Fibroblast of lung (primary cell): ENCODE data around the gene MAP6. TPM values are rescaled to one million over a fixed set of nuclear protein-coding genes. Genes with fewer than 3 reads are reported as not detected.

ENCODE experiments used
- DNase-seq, 2 donors: peaks; one replicate each; pipeline versions ENCODE4 v3.0.0 to v3.0.0-alpha.2; 2010; ENCODE audit warnings: low read depth in 2 of 2
- H2AFZ ChIP-seq: 2 replicates; pipeline ENCODE4 v1.5.1; 2012; ENCODE audit warnings: low read length, control low read depth, inconsistent platforms
- H3K27ac ChIP-seq: 2 replicates; pipeline ENCODE4 v1.5.1; 2011; ENCODE audit warnings: low read length, control low read depth; ENCODE audit not compliant: insufficient read depth
- H3K27me3 ChIP-seq: 2 replicates; pipeline ENCODE4 v1.5.1; 2011; ENCODE audit warnings: mild to moderate bottlenecking, low read length; ENCODE audit not compliant: control insufficient read depth, insufficient read depth
- H3K36me3 ChIP-seq: 2 replicates; pipeline ENCODE4 v1.5.1; 2011; ENCODE audit warnings: low read length; ENCODE audit not compliant: control insufficient read depth, insufficient read depth
- H3K4me1 ChIP-seq: 2 replicates; pipeline ENCODE4 v1.5.1; 2011; ENCODE audit warnings: low read length; ENCODE audit not compliant: control insufficient read depth, insufficient read depth; ENCODE audit errors: extremely low read depth
- H3K4me2 ChIP-seq: 2 replicates; pipeline ENCODE4 v1.5.1; 2011; ENCODE audit warnings: low read length, control low read depth; ENCODE audit not compliant: insufficient read depth; ENCODE audit errors: extremely low read depth
- H3K4me3 ChIP-seq, 4 experiments: fragments of 200-600 bp in 1 of 4; sonication (generic) in 1 of 4; replicated peaks in 1 of 4; 2 replicates each; pipeline ENCODE4 v1.5.1; 2011 to 2016; ENCODE audit warnings: low read length in 4 of 4, low read depth in 3 of 4, mild to moderate bottlenecking in 3 of 4, control low read depth in 2 of 4, inconsistent platforms in 1 of 4, mixed read lengths in 1 of 4; ENCODE audit not compliant: insufficient read depth in 1 of 4; ENCODE audit errors: control extremely low read depth in 1 of 4
- H3K79me2 ChIP-seq: 2 replicates; pipeline ENCODE4 v1.5.1; 2012; ENCODE audit warnings: mild to moderate bottlenecking, low read length, inconsistent platforms; ENCODE audit not compliant: control insufficient read depth, insufficient read depth
- H3K9ac ChIP-seq: 2 replicates; pipeline ENCODE4 v1.5.1; 2011; ENCODE audit warnings: mild to moderate bottlenecking, low read length, control low read depth; ENCODE audit not compliant: insufficient read depth
- H3K9me3 ChIP-seq: 2 replicates; pipeline ENCODE4 v1.5.1; 2012; ENCODE audit warnings: low read depth, low read length; ENCODE audit not compliant: control insufficient read depth, insufficient read depth
- H4K20me1 ChIP-seq: 2 replicates; pipeline ENCODE4 v1.5.1; 2011; ENCODE audit warnings: low read length; ENCODE audit not compliant: control insufficient read depth, insufficient read depth; ENCODE audit errors: extremely low read depth
- EZH2 ChIP-seq: IDR thresholded peaks from 2 replicates; pipeline ENCODE4 v1.5.1; 2012; ENCODE audit warnings: low read length, control low read depth, mild to moderate bottlenecking; ENCODE audit errors: missing control alignments
- polyA plus RNA-seq, 2 donors: library from polyadenylated mRNA; depleted of rRNA in 1 of 2; stranded (reverse) in 1 of 2; unstranded in 1 of 2; fragments of >200 nt; gene quantifications; 2 replicates each; pipeline ENCODE4 v1.2.1, GENCODE V29; 2011 to 2012; ENCODE audit warnings: missing spikeins in 1 of 2
- total RNA-seq: library from RNA; depleted of rRNA; stranded (reverse); fragments of >200 nt; gene quantifications from 2 replicates; pipeline ENCODE4 v1.2.1, GENCODE V29; 2014
- TF ChIP-seq, protein P1 (sequence below), 2 donors: IDR thresholded peaks in 1 of 2; conservative IDR thresholded peaks in 1 of 2; 1 replicate in 1 of 2; 2 replicates in 1 of 2; pipeline ENCODE4 v1.5.1; 2011 to 2012; ENCODE audit warnings: low read length in 2 of 2, control low read depth in 1 of 2, inconsistent platforms in 1 of 2, low read depth in 1 of 2, mild to moderate bottlenecking in 1 of 2

MAP6 gene
- total and polyA plus RNA-seq, 2 donors (not counting 1 experiment from before 2014, with no cell fraction given): 0.17 to 1.0 TPM

DNA sequence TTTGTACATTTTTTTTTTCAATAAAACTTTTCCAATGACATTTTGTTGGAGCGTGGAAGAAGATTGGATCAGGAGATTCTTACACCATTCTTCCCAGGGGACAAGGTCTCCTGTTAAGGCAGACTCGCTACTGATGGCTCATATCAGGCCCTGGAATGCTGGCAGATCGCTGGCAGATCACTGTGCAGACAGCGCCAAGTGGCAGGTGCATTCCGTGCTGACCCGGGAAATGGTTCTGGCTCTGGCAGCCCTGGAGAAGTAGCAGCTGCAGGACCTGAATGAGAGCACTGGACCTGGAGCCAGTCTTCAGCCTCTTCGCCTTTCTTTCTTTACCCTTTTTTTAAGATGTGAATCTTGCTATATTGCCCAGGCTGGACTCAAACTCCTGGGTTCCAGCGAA is 96.1 kb downstream of the MAP6 start:
- Histone ChIP-seq H3K9ac (no peak overlapping the region), H3K79me2 (peaks cover 32% of the 10 kb centered on the region), H2AFZ (no peak overlapping the region), H4K20me1 (peaks cover 2% of the 10 kb centered on the region), H3K27ac (no peak overlapping the region), H3K4me2 (no peak overlapping the region), H3K9me3 (no peaks in the 10 kb centered on the region), H3K27me3 (no peaks in the 10 kb centered on the region), H3K36me3 (peaks cover 57% of the 10 kb centered on the region), H3K4me1 (peaks cover 13% of the 10 kb centered on the region), H3K4me3 (no peak overlapping the region)
- DNase-seq: no peak
- TF ChIP-seq, protein P1, sequence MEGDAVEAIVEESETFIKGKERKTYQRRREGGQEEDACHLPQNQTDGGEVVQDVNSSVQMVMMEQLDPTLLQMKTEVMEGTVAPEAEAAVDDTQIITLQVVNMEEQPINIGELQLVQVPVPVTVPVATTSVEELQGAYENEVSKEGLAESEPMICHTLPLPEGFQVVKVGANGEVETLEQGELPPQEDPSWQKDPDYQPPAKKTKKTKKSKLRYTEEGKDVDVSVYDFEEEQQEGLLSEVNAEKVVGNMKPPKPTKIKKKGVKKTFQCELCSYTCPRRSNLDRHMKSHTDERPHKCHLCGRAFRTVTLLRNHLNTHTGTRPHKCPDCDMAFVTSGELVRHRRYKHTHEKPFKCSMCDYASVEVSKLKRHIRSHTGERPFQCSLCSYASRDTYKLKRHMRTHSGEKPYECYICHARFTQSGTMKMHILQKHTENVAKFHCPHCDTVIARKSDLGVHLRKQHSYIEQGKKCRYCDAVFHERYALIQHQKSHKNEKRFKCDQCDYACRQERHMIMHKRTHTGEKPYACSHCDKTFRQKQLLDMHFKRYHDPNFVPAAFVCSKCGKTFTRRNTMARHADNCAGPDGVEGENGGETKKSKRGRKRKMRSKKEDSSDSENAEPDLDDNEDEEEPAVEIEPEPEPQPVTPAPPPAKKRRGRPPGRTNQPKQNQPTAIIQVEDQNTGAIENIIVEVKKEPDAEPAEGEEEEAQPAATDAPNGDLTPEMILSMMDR (conservative IDR thresholded peaks at IDR 0.05 in 1 of 2, IDR thresholded peaks at IDR 0.05 in 1 of 2; ENCODE audit: low read depth in 1 of 2, low read length in 2 of 2): no peak
- TF ChIP-seq EZH2: no peak

- H3K9ac ChIP-seq: no peak overlapping the region
- H3K4me2 ChIP-seq: no peak overlapping the region
- no peak overlapping the region for H2AFZ ChIP-seq
- H3K79me2 ChIP-seq: peaks cover 44% of the 10 kb centered on the region
- no peaks in the 10 kb centered on the region for H3K27me3 ChIP-seq
- H3K9me3 ChIP-seq: no peaks in the 10 kb centered on the region
- H4K20me1 ChIP-seq: peaks cover 5% of the 10 kb centered on the region
- DNase-seq: no peak
- H3K27ac ChIP-seq: no peak overlapping the region
- H3K36me3 ChIP-seq: peaks cover 63% of the 10 kb centered on the region
- no peak for TF ChIP-seq EZH2
- TF ChIP-seq, protein P1 (conservative IDR thresholded peaks at IDR 0.05 in 1 of 2, IDR thresholded peaks at IDR 0.05 in 1 of 2; ENCODE audit: low read depth in 1 of 2, low read length in 2 of 2): no peak
- H3K4me3 ChIP-seq: no peak overlapping the region
- peaks cover 18% of the 10 kb centered on the region for H3K4me1 ChIP-seq
Measured at GRCh38 chr11:75571625-75572024, 97.2 kb downstream of the MAP6 start.

DNA sequence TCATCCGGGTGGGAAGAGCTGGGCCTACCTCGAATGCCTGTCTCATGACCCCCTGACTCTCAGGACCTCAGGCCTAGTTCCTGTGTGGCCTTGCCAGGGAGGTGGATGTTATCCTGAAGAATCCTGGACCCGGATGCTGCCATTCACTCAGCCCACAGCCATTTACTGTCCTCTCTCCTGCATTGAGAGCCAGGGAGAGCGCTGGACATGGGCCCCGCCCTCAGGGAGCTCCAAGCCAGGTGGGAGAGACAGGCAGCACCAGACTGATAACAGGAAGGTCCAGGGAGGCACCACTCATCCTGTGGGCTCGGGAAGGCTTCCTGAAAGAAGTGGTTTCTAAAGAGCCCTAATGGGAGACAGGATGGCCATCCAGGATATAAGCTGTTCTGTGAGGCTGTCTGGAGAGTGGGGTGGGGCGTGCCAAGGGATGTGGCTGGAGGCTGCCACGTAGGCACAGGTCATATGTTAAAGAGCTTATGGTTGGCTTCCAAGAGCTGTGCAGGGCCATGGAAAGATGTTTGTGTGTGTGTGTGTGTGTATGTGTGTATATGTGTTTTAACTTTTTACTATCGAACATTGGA is 98.2 kb downstream of the MAP6 start:
- no peaks in the 10 kb centered on the region for H3K9me3 ChIP-seq
- H3K79me2 ChIP-seq: peaks cover 53% of the 10 kb centered on the region
- H3K27ac ChIP-seq: peak overlapping the region; percentile 23
- H3K27me3 ChIP-seq: no peaks in the 10 kb centered on the region
- peaks cover 73% of the 10 kb centered on the region for H3K36me3 ChIP-seq
- H2AFZ ChIP-seq: no peak overlapping the region
- no peak for DNase-seq
- TF ChIP-seq, protein P1 (conservative IDR thresholded peaks at IDR 0.05 in 1 of 2, IDR thresholded peaks at IDR 0.05 in 1 of 2; ENCODE audit: low read depth in 1 of 2, low read length in 2 of 2): no peak
- TF ChIP-seq EZH2: no peak
- peaks cover 7% of the 10 kb centered on the region for H4K20me1 ChIP-seq
- peaks cover 21% of the 10 kb centered on the region for H3K4me1 ChIP-seq
- no peak overlapping the region for H3K9ac ChIP-seq
- H3K4me2 ChIP-seq: no peak overlapping the region
- H3K4me3 ChIP-seq: no peak overlapping the region
